Epithelial cell of umbilical artery (primary cell): ENCODE measurements around the gene DSCAM. TPM values are rescaled to one million over a fixed set of nuclear protein-coding genes. Genes with fewer than 3 reads are reported as not detected.

Experiments
- total RNA-seq: library from RNA; depleted of rRNA; stranded (reverse); fragments of >200 nt; gene quantifications from 2 replicates; pipeline ENCODE4 v1.2.3, GENCODE V29; 2014

Gene DSCAM
- not detected in 2 replicates for total RNA-seq

GRCh38 chr21:40846587-40847411 lies at the start of gene DSCAM:
Gene DSCAM, minus strand, starts transcription at chr21:40847158. Its CDS starts 497 bp downstream, at chr21:40846661.

